Stimulated activated CD4-positive, alpha-beta T cell treated with anti-CD3 and anti-CD28 coated beads, Interleukin-15, amount 100 ng/mL, for 24 hours (primary cell): ENCODE results near the gene CREB5.

Experiments
- DNase-seq: peaks from one replicate; pipeline ENCODE4 v3.0.0-alpha.2; 2020

Gene CREB5

DNA sequence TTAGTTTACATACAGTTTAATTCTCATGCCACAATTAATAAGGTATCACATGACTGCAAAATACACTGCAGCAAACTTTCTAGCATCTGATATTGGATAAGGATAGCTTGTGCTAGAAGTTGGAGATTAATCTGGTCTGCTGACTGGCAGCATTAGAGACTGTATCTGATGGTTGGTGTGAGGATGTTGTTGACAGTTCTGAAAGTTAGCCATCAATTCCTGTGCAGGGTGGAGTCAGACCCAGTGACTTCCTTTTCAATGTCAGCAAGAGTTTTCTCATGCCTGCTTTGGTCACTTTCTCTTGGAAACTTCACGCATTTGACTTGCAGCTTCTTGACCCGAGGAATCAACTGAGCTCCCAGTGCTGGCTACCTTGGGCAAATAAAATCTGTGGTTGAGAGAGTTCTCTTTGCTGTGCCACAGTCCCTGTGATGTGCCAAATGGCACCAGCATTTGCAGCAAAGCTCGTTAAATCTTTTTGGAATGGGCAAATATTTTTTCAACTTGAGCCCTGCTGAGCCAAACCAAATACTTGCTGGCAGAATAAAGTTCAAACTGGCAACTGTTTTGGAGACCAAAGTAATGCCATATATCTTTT is 312.8 kb downstream of the CREB5 start:
- no peak for DNase-seq

- no peak for DNase-seq
Measured at GRCh38 chr7:28725911-28726310, 313.6 kb downstream of the CREB5 start.

GRCh38 chr7:28726555-28726954 is 314.2 kb downstream of the CREB5 start:
- DNase-seq = no peak

DNA sequence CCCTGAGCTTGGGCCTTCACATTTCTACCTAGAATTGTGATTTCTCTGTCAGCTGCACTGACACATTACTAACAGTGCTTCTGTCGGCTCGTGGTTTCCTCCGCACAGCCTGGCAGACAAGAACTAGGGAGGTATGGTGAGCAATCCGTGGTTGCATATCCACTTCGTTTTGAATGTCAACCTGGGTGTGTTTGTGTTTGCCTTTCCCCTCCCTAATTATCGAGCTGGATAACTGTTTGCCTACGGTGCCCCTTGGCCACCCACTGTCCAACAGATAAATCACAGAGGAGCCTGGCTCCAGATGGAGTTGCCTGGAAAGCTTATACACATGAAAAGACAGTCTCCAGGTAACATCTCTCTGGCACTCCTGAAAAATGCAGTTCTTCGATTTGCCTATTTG is 317.0 kb downstream of the CREB5 start:
- DNase-seq = no peak

DNA sequence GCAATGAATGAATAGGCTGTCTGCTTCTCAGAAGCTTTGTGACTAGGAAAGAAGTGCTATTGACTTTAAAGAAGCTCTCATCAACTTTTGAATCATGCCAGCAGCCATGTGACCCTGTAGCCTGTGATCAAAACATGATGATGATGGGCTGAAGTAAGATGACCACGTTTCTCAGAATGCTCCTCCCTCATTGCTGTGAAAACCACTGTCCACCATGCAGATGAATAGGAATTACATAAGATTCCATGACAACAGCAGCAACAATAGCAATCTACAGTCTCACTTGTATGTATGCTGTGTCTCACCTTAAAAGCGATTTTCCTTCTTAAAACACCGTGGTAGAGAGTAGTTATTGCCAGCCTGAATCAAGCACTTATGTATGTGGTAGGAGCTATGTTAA is 317.4 kb downstream of the CREB5 start:
- DNase-seq = no peak

- DNase-seq = no peak
Measured at GRCh38 chr7:28731092-28731658, 318.9 kb downstream of the CREB5 start.

GRCh38 chr7:28732071-28732869 is 320.0 kb downstream of the CREB5 start:
- no peak for DNase-seq

GRCh38 chr7:28733035-28733434 is 320.7 kb downstream of the CREB5 start:
- no peak for DNase-seq

DNA sequence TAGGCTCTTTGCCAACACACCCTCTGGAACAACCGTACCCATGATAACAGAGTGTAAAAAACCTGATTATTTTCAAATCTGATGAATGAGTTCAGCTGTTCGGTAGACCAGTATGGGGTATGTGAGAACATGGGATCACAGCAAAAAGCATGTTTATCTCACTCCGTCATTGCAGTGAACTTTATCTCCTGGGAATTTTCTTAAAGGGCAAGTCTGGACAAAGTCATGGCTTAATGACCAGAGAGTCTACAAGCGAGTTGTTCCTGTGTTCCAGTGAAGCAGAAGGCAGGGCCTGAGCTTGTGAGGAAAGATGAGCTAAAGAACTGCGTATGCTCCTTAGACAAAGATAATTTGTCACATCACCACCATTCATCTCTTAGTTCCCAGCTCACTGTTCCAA is 326.1 kb downstream of the CREB5 start:
- no peak for DNase-seq

DNA sequence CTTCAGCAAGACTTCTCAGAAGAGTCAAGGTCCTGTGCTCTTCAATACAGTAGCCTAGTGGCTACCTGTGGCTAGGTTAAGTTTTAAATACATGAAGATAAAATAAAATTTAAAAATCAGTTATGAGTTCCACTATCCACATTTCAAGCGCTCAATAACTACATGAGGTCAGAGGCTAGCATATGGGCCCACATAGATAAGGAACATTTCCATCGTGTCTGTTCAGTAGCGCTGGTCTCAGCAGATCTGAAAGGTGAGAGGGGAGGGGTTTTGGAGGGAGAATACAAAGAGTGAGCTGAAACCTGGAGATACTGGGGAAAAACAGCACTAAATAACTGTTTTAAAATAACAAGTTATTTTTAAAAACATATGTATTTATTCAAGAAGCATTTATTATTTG is 326.8 kb downstream of the CREB5 start:
- no peak for DNase-seq

GRCh38 chr7:28739826-28740225 is 327.5 kb downstream of the CREB5 start:
- no peak for DNase-seq

GRCh38 chr7:28744951-28745350 is 332.6 kb downstream of the CREB5 start:
- no peak for DNase-seq

- DNase-seq = no peak
Measured at GRCh38 chr7:28745351-28745750, 333.0 kb downstream of the CREB5 start.

DNA sequence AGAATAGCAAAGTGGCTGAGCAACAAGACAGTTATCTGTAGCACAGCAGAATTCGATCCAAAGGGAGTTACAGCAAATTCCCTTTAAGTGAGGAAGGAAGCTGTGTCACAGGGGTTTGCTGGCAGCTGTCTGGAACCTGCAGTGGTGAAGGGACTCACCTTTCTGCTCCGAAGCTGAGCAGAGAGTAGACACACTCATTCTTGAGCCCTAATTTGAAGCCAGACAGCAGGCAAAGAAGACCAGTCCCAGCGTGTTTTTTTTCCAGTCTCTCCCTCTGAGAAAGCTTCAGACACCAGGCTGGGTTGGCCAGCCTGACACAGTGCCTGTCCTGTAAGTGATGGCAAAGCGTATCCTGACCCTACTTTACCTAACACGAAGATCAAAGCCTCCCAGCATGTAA is 335.1 kb downstream of the CREB5 start:
- no peak for DNase-seq

- no peak for DNase-seq
Measured at GRCh38 chr7:28747854-28748253, 335.5 kb downstream of the CREB5 start.

DNA sequence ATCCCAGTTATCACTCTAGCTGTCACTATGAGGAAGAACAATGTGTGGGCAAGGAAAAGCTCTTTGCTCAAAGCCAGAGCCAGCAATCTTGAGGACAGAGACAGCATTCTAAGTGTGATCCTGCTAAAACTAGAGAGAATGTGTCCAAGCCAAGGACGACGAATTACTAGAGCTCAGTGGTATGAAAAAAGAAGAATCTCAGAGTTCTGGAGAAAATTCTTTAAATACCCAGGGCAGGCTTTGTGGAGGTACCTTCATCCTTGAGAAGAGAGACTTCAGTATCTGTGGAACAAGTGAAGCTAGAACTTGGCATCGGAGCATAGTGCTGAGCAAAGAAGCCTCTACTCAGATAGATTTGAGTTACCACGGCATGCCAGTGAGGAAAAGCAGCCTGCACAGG is 336.0 kb downstream of the CREB5 start:
- no peak for DNase-seq

DNA sequence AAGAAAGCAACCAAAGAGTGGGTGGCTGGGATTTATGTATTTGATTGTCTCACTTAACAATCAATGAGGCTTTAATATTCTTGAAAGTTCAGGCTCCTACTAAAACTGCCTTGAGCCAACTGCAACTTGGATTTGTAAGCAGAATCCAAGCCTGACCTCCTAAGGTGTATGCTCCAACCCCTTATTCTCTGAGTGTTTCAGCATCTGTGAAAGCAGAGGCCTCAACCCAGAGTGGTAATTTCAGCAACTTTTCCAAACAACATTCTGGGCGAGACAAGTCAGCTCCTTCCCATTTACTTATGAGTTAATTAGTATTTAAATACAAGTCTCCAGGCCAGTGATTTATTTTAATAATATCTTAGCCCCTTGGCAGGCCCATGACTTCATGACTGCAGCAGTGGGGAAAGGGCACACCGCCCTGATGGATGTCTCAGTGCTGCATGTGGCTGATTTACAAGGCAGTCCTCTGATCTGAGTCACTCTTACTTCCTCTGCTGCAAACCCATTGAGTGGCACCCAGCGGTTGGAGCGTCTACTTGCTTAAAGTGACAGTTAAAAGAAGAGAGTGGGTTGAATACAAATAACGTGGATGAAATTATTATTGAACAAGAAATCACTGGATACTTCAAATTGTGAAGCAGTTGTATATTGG is 336.7 kb downstream of the CREB5 start:
- no peak for DNase-seq

DNA sequence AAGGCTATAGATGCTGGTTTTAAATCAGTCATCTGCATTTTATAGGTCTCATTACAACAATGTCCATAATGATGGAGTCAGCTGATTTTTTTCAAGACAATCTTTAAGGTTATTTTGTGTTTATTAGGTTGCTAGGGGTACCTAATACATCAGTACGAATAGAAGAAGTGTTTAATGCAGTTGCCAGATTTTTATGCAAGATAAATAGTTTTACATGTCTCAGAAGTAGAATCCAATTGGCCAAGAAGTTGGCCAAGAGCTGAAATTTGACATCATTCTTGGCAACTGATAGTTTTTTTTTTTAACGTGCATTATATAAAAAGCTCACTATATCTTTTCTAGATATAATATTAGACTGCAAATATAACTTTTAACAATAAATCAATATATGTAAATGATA is 337.3 kb downstream of the CREB5 start:
- DNase-seq = no peak

GRCh38 chr7:28750981-28751380 is 338.7 kb downstream of the CREB5 start:
- DNase-seq = no peak

DNA sequence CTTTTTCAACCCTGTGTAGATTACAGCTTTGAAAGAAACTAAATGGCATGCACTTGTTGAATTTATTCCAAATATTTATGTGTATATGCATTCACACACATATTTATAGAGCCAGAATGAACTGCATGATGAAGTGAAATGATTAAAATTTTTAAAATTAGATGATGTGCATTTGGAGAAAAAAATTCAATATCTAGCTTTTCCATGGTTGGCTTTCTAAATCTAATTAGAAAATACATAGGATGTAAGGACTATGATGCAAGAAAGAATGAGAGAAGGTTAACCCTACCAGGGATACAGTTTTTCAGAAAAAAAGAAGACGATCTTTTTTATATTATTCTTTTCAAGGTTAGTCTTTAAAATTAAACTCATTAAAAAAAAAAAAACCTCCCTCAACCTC is 341.3 kb downstream of the CREB5 start:
- DNase-seq = no peak

DNA sequence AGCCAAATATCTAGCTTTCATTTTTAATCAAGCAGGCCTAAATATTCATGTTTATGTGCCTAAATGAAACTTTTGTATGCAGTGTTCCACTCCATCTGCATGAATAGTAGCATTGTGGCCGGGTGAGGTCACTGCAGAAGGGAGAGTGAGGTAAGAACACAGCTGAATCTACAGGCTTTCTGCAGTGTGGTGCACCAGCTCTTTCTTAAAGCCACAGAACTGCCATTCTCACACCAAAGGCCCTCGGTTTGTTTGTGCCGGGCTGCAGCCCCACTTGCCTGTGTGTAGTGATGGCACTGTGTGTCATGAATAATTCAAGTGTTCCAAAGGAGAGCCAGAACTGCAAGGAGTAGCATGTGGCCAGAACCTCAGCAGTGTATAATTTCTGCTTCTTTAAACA is 341.7 kb downstream of the CREB5 start:
- DNase-seq = no peak

DNA sequence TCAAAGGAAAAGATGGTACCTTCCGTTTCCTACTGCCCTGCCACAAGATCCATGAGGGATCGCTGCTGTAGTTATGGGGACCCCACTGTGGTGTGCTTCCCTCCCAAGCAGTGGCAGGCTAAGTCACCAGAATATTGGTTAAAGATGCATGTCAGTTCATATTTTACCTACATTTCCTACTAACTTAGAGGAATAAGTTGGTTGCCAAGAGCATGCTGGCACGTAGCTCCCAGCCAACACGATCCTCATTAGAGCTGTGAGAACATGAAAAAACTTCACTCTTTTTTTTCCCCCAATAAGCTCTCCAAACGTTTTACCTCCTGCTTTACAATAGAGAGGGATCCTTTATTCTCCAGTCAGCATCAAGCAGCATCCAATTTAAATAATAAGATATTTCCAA is 342.1 kb downstream of the CREB5 start:
- DNase-seq = no peak

DNA sequence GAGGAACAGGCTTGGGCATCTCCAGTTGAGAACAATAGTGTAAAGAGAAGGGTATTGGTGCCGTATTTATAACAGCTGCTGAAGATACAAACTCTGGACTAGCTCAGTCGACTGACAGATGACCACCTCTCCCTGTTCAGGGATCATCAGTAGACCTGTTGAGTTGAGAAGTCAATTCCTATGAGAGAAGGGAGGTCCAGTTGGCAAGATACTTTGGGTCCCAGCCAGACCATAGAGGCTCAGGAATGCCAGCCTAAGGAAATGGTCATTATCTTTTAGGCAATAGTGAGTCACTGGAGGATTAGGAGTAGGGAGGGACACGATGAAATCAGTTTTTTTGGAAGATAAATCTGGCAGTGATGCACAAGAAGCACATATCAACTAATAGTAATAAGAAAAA is 342.9 kb downstream of the CREB5 start:
- no peak for DNase-seq

DNA sequence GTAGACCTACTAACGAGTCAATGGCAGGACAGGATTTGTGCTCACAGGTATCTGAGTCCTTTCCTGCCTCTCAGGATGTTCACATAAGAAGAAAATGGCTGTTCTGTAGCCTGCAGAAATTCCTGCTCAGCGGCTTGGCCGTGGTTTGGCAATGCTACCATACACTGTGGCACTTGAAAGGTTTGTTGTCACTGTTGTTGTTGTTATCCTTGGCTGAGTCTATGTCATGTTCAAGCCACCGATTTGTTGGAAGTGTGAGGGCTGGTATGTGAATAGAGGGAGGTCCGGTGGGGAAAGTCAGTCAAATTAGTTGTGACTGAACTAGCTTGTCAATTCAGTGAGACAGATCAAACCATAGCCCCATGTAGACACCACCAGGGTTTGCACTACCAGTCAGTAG is 345.9 kb downstream of the CREB5 start:
- DNase-seq = no peak
